GM18498 (cell line): ENCODE measurements around the gene MSANTD3.
"Not testable (repeated sequence)": the region's sequence is repeated elsewhere in the genome, so short reads cannot be mapped to it uniquely, and the experiment has no call there.

Experiments used
- ATAC-seq: cut with Tn5 transposase; IDR thresholded peaks from one replicate; pipeline ENCODE4 v1.9.1; 2021; ENCODE audit warnings: mild to moderate bottlenecking, moderate library complexity; ENCODE audit not compliant: unreplicated experiment

MSANTD3 gene

GRCh38 chr9:100428871-100429654 is 2.1 kb downstream of the MSANTD3 start:
- ATAC-seq = no peak

- no peak for ATAC-seq
Observed at GRCh38 chr9:100430286-100430940, 3.5 kb downstream of the MSANTD3 start.

- ATAC-seq = no peak
Observed at GRCh38 chr9:100431886-100432285, 4.9 kb downstream of the MSANTD3 start.

GRCh38 chr9:100432736-100433135 is 5.8 kb downstream of the MSANTD3 start:
- no peak for ATAC-seq

GRCh38 chr9:100436571-100436970 is 9.6 kb downstream of the MSANTD3 start:
- ATAC-seq = no peak

GRCh38 chr9:100437860-100438805 is 11.2 kb downstream of the MSANTD3 start:
- peak; percentile 71 for ATAC-seq

GRCh38 chr9:100440071-100440470 is 13.1 kb downstream of the MSANTD3 start:
- no peak for ATAC-seq

- not testable (repeated sequence) for ATAC-seq
Observed at GRCh38 chr9:100440487-100440886, 13.5 kb downstream of the MSANTD3 start.

- no peak for ATAC-seq
Observed at GRCh38 chr9:100441911-100442361, 15.0 kb downstream of the MSANTD3 start.

- ATAC-seq = no peak
Observed at GRCh38 chr9:100443781-100444768, 17.1 kb downstream of the MSANTD3 start.

- no peak for ATAC-seq
Observed at GRCh38 chr9:100445161-100445902, 18.4 kb downstream of the MSANTD3 start.

GRCh38 chr9:100445903-100446549 is 19.1 kb downstream of the MSANTD3 start:
- no peak for ATAC-seq

- no peak for ATAC-seq
Observed at GRCh38 chr9:100447041-100447440, 20.1 kb downstream of the MSANTD3 start.

- no peak for ATAC-seq
Observed at GRCh38 chr9:100448266-100448665, 21.3 kb downstream of the MSANTD3 start.

GRCh38 chr9:100449420-100449819 is 22.5 kb downstream of the MSANTD3 start:
- peak; percentile 91 for ATAC-seq

- ATAC-seq = no peak
Observed at GRCh38 chr9:100452894-100453293, 26.0 kb downstream of the MSANTD3 start.

- no peak for ATAC-seq
Observed at GRCh38 chr9:100455470-100455869, 28.5 kb downstream of the MSANTD3 start.

- ATAC-seq = no peak
Observed at GRCh38 chr9:100457517-100457916, 30.6 kb downstream of the MSANTD3 start.

GRCh38 chr9:100459963-100460362 is 33.0 kb downstream of the MSANTD3 start:
- no peak for ATAC-seq
